ENCODE results near the gene ARRDC3. TPM values are rescaled to one million over a fixed set of nuclear protein-coding genes. Genes with fewer than 3 reads are reported as not detected.

Gene ARRDC3
- total and polyA plus RNA-seq, 9 of the 15 experiments (the other 6 are each of a cell fraction or from before 2014, with no cell fraction given), result 15.3 to 58.1 (median 39.4) TPM

GRCh38 chr5:91407204-91407603 is 24.1 kb upstream of the ARRDC3 start:
- Histone ChIP-seq H3K27ac (ENCODE audit: extremely low read depth, low read depth, low read length) (no peak overlapping the region), H3K4me1 (replicated peaks in 1 of 2; ENCODE audit: control insufficient read depth in 2 of 2, insufficient read depth in 2 of 2, low read length in 2 of 2) (no peaks in the 10 kb centered on the region), H3K4me3 (no peak overlapping the region), H4K20me1 (replicated peaks; ENCODE audit: control insufficient read depth, insufficient read depth, low read length) (no peaks in the 10 kb centered on the region), H2AFZ (ENCODE audit: low read depth, low read length) (no peak overlapping the region), H3K27me3 (ENCODE audit: control insufficient read depth in 2 of 2, insufficient read depth in 2 of 2, low read length in 2 of 2) (no peaks in the 10 kb centered on the region), H3K9me3 (replicated peaks; ENCODE audit: control insufficient read depth, insufficient read depth, low read depth, low read length) (no peaks in the 10 kb centered on the region), H3K79me2 (ENCODE audit: control insufficient read depth, insufficient read depth, low read length) (no peaks in the 10 kb centered on the region), H3K4me2 (ENCODE audit: insufficient read depth, low read length) (no peak overlapping the region), H3K9ac (ENCODE audit: insufficient read depth in 1 of 2, low read depth in 2 of 2, low read length in 2 of 2) (no peak overlapping the region), H3K9me1 (ENCODE audit: control insufficient read depth, insufficient read depth, low read length) (no peaks in the 10 kb centered on the region), H3K36me3 (ENCODE audit: control insufficient read depth, insufficient read depth, low read length) (no peaks in the 10 kb centered on the region)
- no TSS peak for BruUV-seq (replicated peaks)
- WGBS (ENCODE audit: insufficient coverage, low coverage, missing lambda C conversion rate), result 17% methylated on average over 1 of the region's 1 CpG
- CTCF ChIA-PET (ENCODE audit: low intra/inter-chr PET ratio), result no interaction called here
- no peak for FAIRE-seq
- in situ Hi-C loops (cut with MboI) (no loop called here), intact Hi-C loops (cut with micrococcal nuclease) (no loop called here)
- POLR2A ChIA-PET, result interaction anchor here (1.8 kb wide), 1 partner anchor 24 kb away, joined by 5 read pairs; the partner anchor contains the start of gene ARRDC3
- no peak for DNase-seq (ENCODE audit: extremely low read depth in 1 of 4, low spot score in 3 of 4)
- ATAC-seq, result no peak
- no peak for TF ChIP-seq PTTG1 (tag; IDR thresholded peaks at IDR 0.05; ENCODE audit: low read depth)
- TF ChIP-seq GTF2E2 (tag; IDR thresholded peaks at IDR 0.05), result no peak
- TF ChIP-seq NUFIP1 (IDR thresholded peaks at IDR 0.05; ENCODE audit: partially characterized antibody), result no peak
- TF ChIP-seq CBX1 (IDR thresholded peaks at IDR 0.05; ENCODE audit: low read depth), result no peak
- TF ChIP-seq ZKSCAN1 (IDR thresholded peaks at IDR 0.05; ENCODE audit: low read depth, low read length), result no peak
- no peak for TF ChIP-seq NKRF (IDR thresholded peaks at IDR 0.05; ENCODE audit: borderline replicate concordance)
- TF ChIP-seq ESRRA (IDR thresholded peaks at IDR 0.05; ENCODE audit: borderline replicate concordance, low read depth), result no peak
- TF ChIP-seq NFRKB (IDR thresholded peaks at IDR 0.05; ENCODE audit: low read depth), result no peak
- no peak for TF ChIP-seq ASH1L (IDR thresholded peaks at IDR 0.05; ENCODE audit: borderline replicate concordance, low read depth, partially characterized antibody)
- no peak for TF ChIP-seq TCF7 (IDR thresholded peaks at IDR 0.05; ENCODE audit: borderline replicate concordance)
- no peak for TF ChIP-seq POU5F1 (IDR thresholded peaks at IDR 0.05; ENCODE audit: borderline replicate concordance, low read depth, low read length, partially characterized antibody)
- TF ChIP-seq STAG1 (CRISPR knock-in tag; IDR thresholded peaks at IDR 0.05; ENCODE audit: borderline replicate concordance), result no peak
- TF ChIP-seq KLF13 (tag; IDR thresholded peaks at IDR 0.05; ENCODE audit: borderline replicate concordance, low read depth), result no peak
- no peak for TF ChIP-seq ZNF407 (IDR thresholded peaks at IDR 0.05; ENCODE audit: low read depth)
